ENCODE data around the gene ERC1. TPM values are rescaled to one million over a fixed set of nuclear protein-coding genes. Genes with fewer than 3 reads are reported as not detected.

The ERC1 gene
- total and polyA plus RNA-seq, 9 of the 15 experiments (the other 6 are each of a cell fraction or from before 2014, with no cell fraction given) = 0.74 to 11.8 (median 4.8) TPM

DNA sequence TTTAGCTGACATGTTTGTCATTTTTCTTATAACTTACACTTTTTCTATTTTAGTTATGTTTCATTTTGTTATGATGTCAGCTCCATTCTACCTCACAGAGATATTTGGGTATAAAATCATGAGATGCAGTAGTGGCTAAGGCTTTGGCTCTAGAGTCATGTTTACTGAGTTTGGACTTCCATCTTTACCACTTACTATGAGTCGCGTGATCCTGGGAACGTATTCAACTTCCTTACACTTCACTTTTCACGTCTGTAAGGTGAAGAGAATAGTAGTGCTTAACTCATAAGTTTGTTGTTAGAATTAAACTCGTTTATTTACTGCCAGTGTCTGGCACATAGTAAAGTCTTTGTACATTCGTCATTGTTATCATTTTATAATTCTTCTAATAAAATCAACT is 126.3 kb downstream of the ERC1 start:
- Histone ChIP-seq H3K27me3 (ENCODE audit: control insufficient read depth in 2 of 2, insufficient read depth in 2 of 2, low read length in 2 of 2) (no peaks in the 10 kb centered on the region), H2AFZ (ENCODE audit: low read depth, low read length) (no peak overlapping the region), H4K20me1 (replicated peaks; ENCODE audit: control insufficient read depth, insufficient read depth, low read length) (no peaks in the 10 kb centered on the region), H3K9me1 (ENCODE audit: control insufficient read depth, insufficient read depth, low read length) (no peaks in the 10 kb centered on the region), H3K36me3 (ENCODE audit: control insufficient read depth, insufficient read depth, low read length) (0 out of 3 replicates have a peak, but pooled peaks cover 2% of the 10 kb centered on the region), H3K79me2 (ENCODE audit: control insufficient read depth, insufficient read depth, low read length) (no peaks in the 10 kb centered on the region), H3K9ac (ENCODE audit: insufficient read depth in 1 of 2, low read depth in 2 of 2, low read length in 2 of 2) (no peak overlapping the region), H3K9me3 (replicated peaks; ENCODE audit: control insufficient read depth, insufficient read depth, low read depth, low read length) (no peaks in the 10 kb centered on the region), H3K4me3 (no peak overlapping the region), H3K4me1 (replicated peaks in 1 of 2; ENCODE audit: control insufficient read depth in 2 of 2, insufficient read depth in 2 of 2, low read length in 2 of 2) (no peaks in the 10 kb centered on the region), H3K4me2 (ENCODE audit: insufficient read depth, low read length) (no peak overlapping the region), H3K27ac (ENCODE audit: extremely low read depth, low read depth, low read length) (no peak overlapping the region)
- in situ Hi-C loops (cut with MboI) = loop anchor here (5.0 kb wide), 1 partner anchor 475 kb away; the partner anchor contains the start of gene FBXL14
- ATAC-seq = no peak
- intact Hi-C loops (cut with micrococcal nuclease) = loop anchor here (10.0 kb wide), 1 partner anchor 147 kb away; no protein-coding TSS in a partner anchor
- BruUV-seq (replicated peaks) = no TSS peak
- 68% methylated on average over 6 of the region's 6 CpGs for WGBS (ENCODE audit: insufficient coverage, low coverage, missing lambda C conversion rate)
- no peak for DNase-seq (ENCODE audit: extremely low read depth in 1 of 4, low spot score in 3 of 4)
- FAIRE-seq = no peak
- ChIA-PET POLR2A (interaction anchor here (0.6 to 1.7 kb wide), 6 partner anchors 459 to 1678 kb away, joined by 3 to 14 read pairs (median 4); partner anchors contain the start of gene FKBP4), CTCF (ENCODE audit: low intra/inter-chr PET ratio) (interaction anchor here (0.9 to 4.1 kb wide), 2 partner anchors 466 to 823 kb away, joined by 3 to 25 read pairs; no protein-coding TSS in a partner anchor)
- no peak for TF ChIP-seq BMI1 (IDR thresholded peaks at IDR 0.05; ENCODE audit: low read length)
- TF ChIP-seq XRCC3 (IDR thresholded peaks at IDR 0.05) = no peak
- TF ChIP-seq ATF7 (IDR thresholded peaks at IDR 0.05) = no peak
- TF ChIP-seq E2F6 (IDR thresholded peaks at IDR 0.05; ENCODE audit: borderline replicate concordance in 1 of 2, extremely low read depth in 1 of 2, insufficient read depth in 1 of 2, insufficient read length in 1 of 2, low read depth in 1 of 2, low read length in 1 of 2, poor library complexity in 1 of 2, severe bottlenecking in 1 of 2) = no peak
- TF ChIP-seq, protein P1, sequence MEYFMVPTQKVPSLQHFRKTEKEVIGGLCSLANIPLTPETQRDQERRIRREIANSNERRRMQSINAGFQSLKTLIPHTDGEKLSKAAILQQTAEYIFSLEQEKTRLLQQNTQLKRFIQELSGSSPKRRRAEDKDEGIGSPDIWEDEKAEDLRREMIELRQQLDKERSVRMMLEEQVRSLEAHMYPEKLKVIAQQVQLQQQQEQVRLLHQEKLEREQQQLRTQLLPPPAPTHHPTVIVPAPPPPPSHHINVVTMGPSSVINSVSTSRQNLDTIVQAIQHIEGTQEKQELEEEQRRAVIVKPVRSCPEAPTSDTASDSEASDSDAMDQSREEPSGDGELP (CRISPR knock-in tag; IDR thresholded peaks at IDR 0.05; ENCODE audit: borderline replicate concordance) = no peak
- TF ChIP-seq ZNF232 (CRISPR knock-in tag; IDR thresholded peaks at IDR 0.05) = no peak
- TF ChIP-seq MLLT1 (IDR thresholded peaks at IDR 0.05) = no peak
- no peak for TF ChIP-seq MLX (CRISPR knock-in tag; conservative IDR thresholded peaks at IDR 0.05)
- TF ChIP-seq ETS2 (tag; IDR thresholded peaks at IDR 0.05; ENCODE audit: borderline replicate concordance, poor library complexity, severe bottlenecking) = no peak
- TF ChIP-seq ARID2 (IDR thresholded peaks at IDR 0.05) = no peak
- no peak for TF ChIP-seq PRDM10 (IDR thresholded peaks at IDR 0.05; ENCODE audit: partially characterized antibody)

Data from K562 (cell line).